RWPE2 (cell line): Measurements from ENCODE around the gene MGST1.

Experiments
- ATAC-seq: fragments of 200-7000 bp; cut with Tn5 transposase; 3 replicates; pipeline ENCODE4 v1.9.1; 2021; ENCODE audit warnings: low read depth
- DNase-seq: peaks from one replicate; pipeline ENCODE4 v3.0.0-alpha.2; 2020; ENCODE audit warnings: low spot score
- H3K27ac ChIP-seq: fragments of 450-650 bp; 2 replicates; pipeline ENCODE4 v1.5.1; 2017; ENCODE audit warnings: mild to moderate bottlenecking; ENCODE audit not compliant: poor library complexity, severe bottlenecking
- H3K27me3 ChIP-seq: fragments of 250-450 bp; sonication (Bioruptor Pico); 2 replicates; pipeline ENCODE4 v1.5.1; 2021; ENCODE audit warnings: mild to moderate bottlenecking, moderate library complexity; ENCODE audit not compliant: insufficient read depth, poor library complexity, severe bottlenecking
- H3K36me3 ChIP-seq: fragments of 250-450 bp; sonication (Bioruptor Pico); 2 replicates; pipeline ENCODE4 v1.5.1; 2020; ENCODE audit warnings: low read depth, mild to moderate bottlenecking, moderate library complexity
- H3K4me1 ChIP-seq: fragments of 250-450 bp; sonication (Bioruptor Pico); 2 replicates; pipeline ENCODE4 v1.5.1; 2021; ENCODE audit warnings: mild to moderate bottlenecking, moderate library complexity; ENCODE audit not compliant: insufficient read depth, poor library complexity, severe bottlenecking
- H3K4me3 ChIP-seq: fragments of 250-450 bp; sonication (Bioruptor Pico); 2 replicates; pipeline ENCODE4 v1.5.1; 2021; ENCODE audit warnings: mild to moderate bottlenecking, moderate library complexity; ENCODE audit not compliant: severe bottlenecking
- H3K9me3 ChIP-seq: fragments of 250-450 bp; sonication (Bioruptor Pico); 2 replicates; pipeline ENCODE4 v1.5.1; 2021; ENCODE audit warnings: mild to moderate bottlenecking, moderate library complexity; ENCODE audit not compliant: severe bottlenecking
- TF ChIP-seq, protein P1 (sequence below): fragments of 450-650 bp; IDR thresholded peaks from one replicate; pipeline ENCODE4 v1.5.1; 2017; ENCODE audit warnings: mild to moderate bottlenecking, moderate library complexity; ENCODE audit not compliant: poor library complexity, severe bottlenecking

MGST1 gene

DNA sequence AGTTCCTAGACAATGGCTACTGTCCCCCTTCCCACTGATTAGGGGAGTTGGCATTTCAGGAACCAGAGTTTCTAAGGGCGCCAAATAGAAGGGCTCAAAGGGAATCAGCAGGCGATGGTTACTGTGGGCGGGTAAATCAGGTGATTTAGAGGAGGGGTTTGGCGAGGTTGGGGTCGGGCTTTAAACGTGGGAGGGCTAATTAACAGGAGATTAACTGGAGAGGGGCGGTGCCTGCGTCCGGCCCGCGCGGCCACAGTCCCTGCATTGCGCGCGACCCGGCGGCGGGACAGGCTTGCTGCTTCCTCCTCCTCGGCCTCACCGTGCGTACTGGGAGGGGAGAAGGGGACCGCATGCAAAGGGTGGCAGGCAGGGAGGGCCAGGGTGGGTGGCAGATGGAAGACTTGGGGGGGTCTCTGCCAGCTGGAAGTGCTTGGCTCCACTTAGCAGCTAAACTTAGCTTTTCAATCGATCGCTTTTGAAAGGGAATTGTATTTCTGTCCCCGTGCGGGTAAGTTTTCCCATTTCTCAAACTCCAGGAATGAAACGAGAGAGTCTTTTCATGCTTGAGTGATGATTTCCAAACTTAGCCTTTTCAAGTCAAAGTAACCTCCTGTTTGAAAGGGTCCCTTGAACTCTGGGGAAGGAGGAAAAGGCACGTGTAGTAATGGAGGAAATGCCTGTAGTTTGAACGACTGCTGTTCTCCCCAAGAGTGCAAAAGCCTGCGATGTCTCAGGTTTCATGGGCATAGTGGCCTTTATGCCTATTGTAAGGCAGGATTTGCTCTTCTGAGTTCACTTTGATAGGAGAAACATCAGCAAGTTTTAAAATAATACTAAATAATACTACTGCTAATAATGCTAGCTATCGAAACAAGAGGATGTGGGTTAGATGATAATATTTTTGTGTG is at the start of gene MGST1:
TSS of gene MGST1 (plus strand) at position 255 of the 908 bp plus-strand sequence. CDS start 6,608 bp downstream, outside the sequence.
- Histone ChIP-seq H3K27ac (peak within 1 kb of the TSS; percentile 90), H3K9me3 (no peaks in the 10 kb centered on the region), H3K4me1 (peaks cover 34% of the 10 kb centered on the region), H3K36me3 (peaks cover 26% of the 10 kb centered on the region), H3K27me3 (no peaks in the 10 kb centered on the region), H3K4me3 (peak within 1 kb of the TSS; percentile 54)
- DNase-seq (peak; percentile 56), ATAC-seq (peak; percentile 63)
- TF ChIP-seq, protein P1, sequence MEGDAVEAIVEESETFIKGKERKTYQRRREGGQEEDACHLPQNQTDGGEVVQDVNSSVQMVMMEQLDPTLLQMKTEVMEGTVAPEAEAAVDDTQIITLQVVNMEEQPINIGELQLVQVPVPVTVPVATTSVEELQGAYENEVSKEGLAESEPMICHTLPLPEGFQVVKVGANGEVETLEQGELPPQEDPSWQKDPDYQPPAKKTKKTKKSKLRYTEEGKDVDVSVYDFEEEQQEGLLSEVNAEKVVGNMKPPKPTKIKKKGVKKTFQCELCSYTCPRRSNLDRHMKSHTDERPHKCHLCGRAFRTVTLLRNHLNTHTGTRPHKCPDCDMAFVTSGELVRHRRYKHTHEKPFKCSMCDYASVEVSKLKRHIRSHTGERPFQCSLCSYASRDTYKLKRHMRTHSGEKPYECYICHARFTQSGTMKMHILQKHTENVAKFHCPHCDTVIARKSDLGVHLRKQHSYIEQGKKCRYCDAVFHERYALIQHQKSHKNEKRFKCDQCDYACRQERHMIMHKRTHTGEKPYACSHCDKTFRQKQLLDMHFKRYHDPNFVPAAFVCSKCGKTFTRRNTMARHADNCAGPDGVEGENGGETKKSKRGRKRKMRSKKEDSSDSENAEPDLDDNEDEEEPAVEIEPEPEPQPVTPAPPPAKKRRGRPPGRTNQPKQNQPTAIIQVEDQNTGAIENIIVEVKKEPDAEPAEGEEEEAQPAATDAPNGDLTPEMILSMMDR: no peak

DNA sequence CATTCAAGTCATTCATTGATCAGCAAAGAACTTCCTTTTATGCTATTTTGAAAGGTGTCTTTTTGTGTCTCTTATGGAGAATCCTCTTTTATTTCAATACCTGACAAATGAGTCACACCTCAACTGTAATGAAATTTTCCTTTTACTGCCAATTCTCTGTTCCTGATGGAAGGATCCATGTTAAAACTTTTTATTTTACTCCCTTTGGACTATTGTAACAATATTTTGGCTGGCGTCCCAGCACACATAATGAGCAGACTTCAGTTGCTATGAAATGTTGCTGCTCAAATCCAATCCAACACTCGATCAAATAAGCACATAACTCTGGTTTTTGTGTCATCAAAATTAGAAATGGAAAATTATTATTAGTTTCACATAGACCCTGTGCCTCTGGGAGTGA is 48.0 kb upstream of the MGST1 start:
- Histone ChIP-seq H3K36me3 (no peaks in the 10 kb centered on the region), H3K4me3 (no peak overlapping the region), H3K9me3 (no peaks in the 10 kb centered on the region), H3K27me3 (no peaks in the 10 kb centered on the region), H3K27ac (no peak overlapping the region), H3K4me1 (peaks cover 7% of the 10 kb centered on the region)
- no peak for DNase-seq
- TF ChIP-seq, protein P1: no peak
- peak; percentile 64 for ATAC-seq

DNA sequence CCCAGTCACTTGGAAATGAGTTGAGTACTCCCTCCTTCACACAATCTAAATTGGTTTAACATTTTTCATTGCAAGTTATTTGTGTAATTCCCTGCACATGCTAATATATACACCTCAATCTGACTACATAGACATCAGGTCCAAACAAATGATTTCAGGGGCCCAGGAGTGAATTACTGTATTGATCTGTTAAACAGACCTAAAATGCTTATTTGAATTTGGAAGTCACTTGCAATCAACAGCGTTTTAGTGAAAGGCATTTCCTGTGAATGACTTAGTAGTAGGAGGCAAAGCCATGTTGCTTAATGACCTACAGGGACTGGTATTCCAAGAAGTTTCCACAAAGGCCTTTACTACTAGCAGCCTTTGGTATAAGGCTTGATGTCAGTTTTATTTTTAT is 47.3 kb upstream of the MGST1 start:
- Histone ChIP-seq H3K4me1 (peaks cover 7% of the 10 kb centered on the region), H3K27me3 (no peaks in the 10 kb centered on the region), H3K9me3 (no peaks in the 10 kb centered on the region), H3K36me3 (no peaks in the 10 kb centered on the region), H3K27ac (no peak overlapping the region), H3K4me3 (no peak overlapping the region)
- TF ChIP-seq, protein P1: no peak
- no peak for ATAC-seq
- no peak for DNase-seq

DNA sequence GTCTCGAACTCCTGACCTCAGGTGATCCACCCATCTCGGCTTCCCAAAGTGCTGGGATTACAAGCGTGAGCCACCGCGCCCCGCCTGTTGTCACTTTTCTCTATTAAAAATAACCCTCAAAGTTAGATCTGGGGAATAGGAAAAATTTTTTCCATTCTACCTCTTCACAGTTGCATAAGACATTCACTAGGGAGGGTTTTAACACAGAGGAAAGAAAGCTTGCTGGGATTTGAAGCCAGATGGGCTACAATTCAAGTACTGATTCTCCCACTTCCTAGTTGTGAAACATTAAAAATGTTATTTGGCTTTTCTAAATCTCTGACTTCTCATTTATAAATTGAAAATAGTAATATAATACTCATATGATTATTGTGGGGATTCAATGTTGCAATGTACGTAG is 46.7 kb upstream of the MGST1 start:
- Histone ChIP-seq H3K9me3 (no peaks in the 10 kb centered on the region), H3K27ac (no peak overlapping the region), H3K4me3 (no peak overlapping the region), H3K36me3 (no peaks in the 10 kb centered on the region), H3K27me3 (no peaks in the 10 kb centered on the region), H3K4me1 (peaks cover 7% of the 10 kb centered on the region)
- TF ChIP-seq, protein P1: no peak
- DNase-seq: no peak
- no peak for ATAC-seq

- DNase-seq (no peak), ATAC-seq (no peak)
- no peaks in the 10 kb centered on the region for H3K27me3 ChIP-seq
- H3K9me3 ChIP-seq: no peaks in the 10 kb centered on the region
- H3K27ac ChIP-seq: no peak overlapping the region
- H3K36me3 ChIP-seq: no peaks in the 10 kb centered on the region
- no peak overlapping the region for H3K4me3 ChIP-seq
- TF ChIP-seq, protein P1: no peak
- peaks cover 7% of the 10 kb centered on the region for H3K4me1 ChIP-seq
Measured at GRCh38 chr12:16303939-16304338, 43.5 kb upstream of the MGST1 start.
